ENCODE measurements around the gene MGLL. TPM values are rescaled to one million over a fixed set of nuclear protein-coding genes. Genes with fewer than 3 reads are reported as not detected.
A peak's percentile ranks its signal among the peaks of the same experiment; 100 is the strongest.

Gene MGLL
- total and polyA plus RNA-seq, 2 experiments from 2014 or later = 58.7 to 184 TPM

DNA sequence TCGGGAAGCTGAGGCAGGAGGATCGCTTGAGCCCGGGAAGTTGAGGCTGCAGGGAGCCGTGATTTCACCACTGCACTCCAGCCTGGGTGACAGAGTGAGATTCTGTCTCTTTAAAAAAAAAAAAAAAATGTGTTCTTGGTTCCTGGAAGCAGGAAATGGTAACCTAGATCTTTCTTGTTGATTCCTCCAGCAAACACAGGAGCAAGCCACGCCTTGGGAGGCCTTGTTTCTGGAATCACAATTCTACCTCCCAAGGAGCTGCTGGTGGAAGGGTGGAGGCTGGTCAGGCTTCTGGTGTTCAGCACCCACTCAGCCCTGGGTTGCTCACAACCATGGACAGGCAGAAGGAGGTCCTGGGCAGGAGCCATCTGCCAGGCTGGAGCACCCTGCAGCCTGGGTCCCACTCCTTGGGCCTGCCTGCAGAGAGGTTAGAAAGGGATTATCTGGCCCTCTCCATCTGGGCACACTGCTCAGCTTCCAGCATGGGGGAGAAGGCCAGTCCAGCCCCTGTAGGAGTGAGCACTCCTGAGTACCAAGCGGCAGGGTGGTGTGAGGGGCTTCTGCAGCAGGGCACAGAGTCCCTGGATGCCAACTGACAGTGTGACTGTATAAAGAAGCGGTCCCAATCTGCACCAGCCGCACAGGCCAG is 84.0 kb downstream of the MGLL start:
- Histone ChIP-seq H4K20me1 (ENCODE audit: insufficient read depth) (no peaks in the 10 kb centered on the region), H3F3A (ENCODE audit: insufficient read depth) (peaks cover 34% of the 10 kb centered on the region), H3K4me3 (no peak overlapping the region), H3K9me2 (ENCODE audit: insufficient read depth) (no peaks in the 10 kb centered on the region), H3K4me1 (ENCODE audit: insufficient read depth) (peaks cover 46% of the 10 kb centered on the region), H3K27ac (0 out of 2 replicates have a peak overlapping the region, but pooled peaks have one; percentile 10), H2AFZ (no peak overlapping the region), H3K9ac (0 out of 2 replicates have a peak overlapping the region, but pooled peaks have one; percentile 21), H3K27me3 (replicated peaks; ENCODE audit: insufficient read depth) (no peaks in the 10 kb centered on the region), H3K4me2 (ENCODE audit: unreplicated experiment) (peak overlapping the region; percentile 28), H3K9me3 (ENCODE audit: low read depth) (no peaks in the 10 kb centered on the region), H3K36me3 (ENCODE audit: low read depth) (no peaks in the 10 kb centered on the region), H3K79me2 (ENCODE audit: insufficient read depth) (peaks cover 24% of the 10 kb centered on the region; the same call in 1 of the 2 replicates)
- 97 to 99% methylated on average over 8 of the region's 8 CpGs for WGBS, 2 experiments (ENCODE audit: low coverage in 1 of 2, low lambda C conversion rate in 2 of 2, missing lambda C conversion rate in 2 of 2)
- TF ChIP-seq EZH2phosphoT487 (IDR thresholded peaks at IDR 0.05; ENCODE audit: insufficient read depth, low read depth) = no peak
- TF ChIP-seq EZH2 (IDR thresholded peaks at IDR 0.05; ENCODE audit: insufficient read depth, poor library complexity, severe bottlenecking) = no peak
- peak; percentile 51 for DNase-seq
- in situ Hi-C loops (cut with MboI) = no loop called here

DNA sequence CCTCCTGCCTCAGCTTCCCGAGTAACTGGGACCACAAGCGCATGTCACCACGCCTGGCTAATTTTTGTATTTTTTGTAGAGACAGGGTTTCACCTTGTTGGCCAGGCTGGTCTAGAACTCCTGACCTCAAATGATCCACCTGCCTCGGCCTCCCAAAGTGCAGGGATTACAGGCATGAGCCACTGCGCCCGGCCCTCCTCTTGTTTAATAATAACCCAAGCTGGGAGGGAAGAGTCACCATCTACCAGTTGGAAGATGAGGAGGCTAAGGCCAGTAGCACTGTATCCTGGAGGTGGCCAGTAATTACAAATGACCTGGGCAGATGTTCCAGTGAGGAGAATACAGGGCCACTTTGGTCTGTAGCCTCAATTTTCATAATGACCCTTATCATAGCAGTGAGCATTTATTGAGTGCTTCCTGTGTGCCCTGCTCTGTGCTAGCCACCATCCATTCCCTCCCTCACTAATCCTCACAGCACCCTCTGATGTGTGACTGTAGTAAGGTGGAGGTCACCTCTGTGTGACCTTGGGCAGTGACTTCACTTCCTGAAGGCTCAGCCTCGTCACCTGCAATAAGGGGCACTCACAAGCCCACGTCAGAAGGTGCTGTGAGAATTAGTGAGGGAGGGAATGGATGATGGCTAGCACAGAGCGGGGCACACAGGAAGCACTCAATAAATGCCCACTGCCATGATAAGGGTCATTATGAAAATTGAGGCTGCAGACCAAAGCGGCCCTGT is 85.3 kb downstream of the MGLL start:
- Histone ChIP-seq H3K36me3 (ENCODE audit: low read depth) (no peaks in the 10 kb centered on the region), H3K79me2 (ENCODE audit: insufficient read depth) (peaks cover 28% of the 10 kb centered on the region), H2AFZ (no peak overlapping the region), H3K4me2 (ENCODE audit: unreplicated experiment) (no peak overlapping the region), H4K20me1 (ENCODE audit: insufficient read depth) (no peaks in the 10 kb centered on the region), H3K27ac (peak overlapping the region; percentile 96; the same call in 1 of the 2 replicates), H3K27me3 (replicated peaks; ENCODE audit: insufficient read depth) (no peaks in the 10 kb centered on the region), H3K4me3 (no peak overlapping the region), H3K9me3 (ENCODE audit: low read depth) (no peaks in the 10 kb centered on the region), H3K9ac (no peak overlapping the region), H3K9me2 (ENCODE audit: insufficient read depth) (no peaks in the 10 kb centered on the region), H3F3A (ENCODE audit: insufficient read depth) (peaks cover 34% of the 10 kb centered on the region), H3K4me1 (ENCODE audit: insufficient read depth) (peaks cover 46% of the 10 kb centered on the region)
- no peak for DNase-seq
- TF ChIP-seq EZH2phosphoT487 (IDR thresholded peaks at IDR 0.05; ENCODE audit: insufficient read depth, low read depth) = no peak
- no peak for TF ChIP-seq EZH2 (IDR thresholded peaks at IDR 0.05; ENCODE audit: insufficient read depth, poor library complexity, severe bottlenecking)
- WGBS, 2 experiments (ENCODE audit: low coverage in 1 of 2, low lambda C conversion rate in 2 of 2, missing lambda C conversion rate in 2 of 2) = 94% methylated on average over 10 of the region's 10 CpGs
- in situ Hi-C loops (cut with MboI) = no loop called here

DNA sequence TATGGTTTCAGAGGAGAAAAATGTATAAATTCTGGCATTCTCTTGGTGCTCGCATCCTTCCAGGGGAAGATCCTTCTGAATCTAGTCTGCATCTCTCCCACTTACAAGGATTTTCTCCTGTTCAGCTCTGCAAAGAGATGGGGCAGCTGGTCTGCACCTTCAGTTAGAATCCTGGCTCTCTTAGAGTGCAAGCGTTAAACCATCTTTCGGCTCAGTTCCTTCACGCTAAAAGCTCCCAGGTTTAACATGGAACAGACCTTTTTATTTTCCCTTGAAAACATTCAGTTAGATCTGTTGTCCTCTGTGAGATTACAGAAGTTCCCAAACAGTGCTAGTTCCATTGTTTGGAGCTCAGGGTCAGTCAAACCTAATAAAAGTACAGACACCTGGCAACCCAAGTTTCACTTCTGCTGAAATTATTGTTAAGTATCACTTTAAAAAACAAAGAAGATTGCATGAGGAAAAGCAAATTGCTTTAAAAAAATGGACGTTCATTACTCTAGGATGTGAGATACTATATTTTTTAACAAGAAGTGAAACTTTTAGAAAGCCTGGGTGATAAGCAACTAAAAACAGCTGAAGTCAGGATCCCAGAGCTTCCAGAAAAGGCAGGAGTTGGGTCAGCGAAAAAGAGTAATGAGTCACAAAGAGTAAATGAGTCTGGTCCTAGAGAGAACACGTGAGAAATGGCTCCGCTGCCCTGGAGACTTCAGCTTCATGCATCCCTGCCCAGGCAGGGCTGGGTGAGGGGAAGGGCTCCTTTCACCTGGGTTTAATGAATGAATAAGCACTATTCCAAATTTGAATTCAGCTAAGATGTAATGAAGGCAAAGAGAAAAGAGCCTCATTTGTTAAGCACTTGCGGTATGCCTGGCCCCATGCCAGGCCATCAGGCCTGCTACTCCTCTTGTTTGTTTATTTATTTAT is 86.3 kb downstream of the MGLL start:
- no peaks in the 10 kb centered on the region for H3K9me3 ChIP-seq (ENCODE audit: low read depth)
- peak overlapping the region; percentile 45 for H3K4me3 ChIP-seq
- peaks cover 34% of the 10 kb centered on the region for H3F3A ChIP-seq (ENCODE audit: insufficient read depth)
- in situ Hi-C loops (cut with MboI) = no loop called here
- peak; percentile 92 for DNase-seq
- peak overlapping the region; percentile 75 for H3K9ac ChIP-seq
- peaks cover 30% of the 10 kb centered on the region for H3K79me2 ChIP-seq (ENCODE audit: insufficient read depth)
- no peak overlapping the region for H2AFZ ChIP-seq
- H3K4me2 ChIP-seq (ENCODE audit: unreplicated experiment) = peak overlapping the region; percentile 84
- H3K36me3 ChIP-seq (ENCODE audit: low read depth) = no peaks in the 10 kb centered on the region
- 44 to 46% methylated on average over 9 of the region's 9 CpGs for WGBS, 2 experiments (ENCODE audit: low coverage in 1 of 2, low lambda C conversion rate in 2 of 2, missing lambda C conversion rate in 2 of 2)
- H3K9me2 ChIP-seq (ENCODE audit: insufficient read depth) = no peaks in the 10 kb centered on the region
- H3K4me1 ChIP-seq (ENCODE audit: insufficient read depth) = peaks cover 46% of the 10 kb centered on the region
- TF ChIP-seq EZH2 (IDR thresholded peaks at IDR 0.05; ENCODE audit: insufficient read depth, poor library complexity, severe bottlenecking) (no peak), EZH2phosphoT487 (IDR thresholded peaks at IDR 0.05; ENCODE audit: insufficient read depth, low read depth) (no peak)
- H3K27ac ChIP-seq = peak overlapping the region; percentile 96
- no peaks in the 10 kb centered on the region for H3K27me3 ChIP-seq (replicated peaks; ENCODE audit: insufficient read depth)
- no peaks in the 10 kb centered on the region for H4K20me1 ChIP-seq (ENCODE audit: insufficient read depth)
